GM21360 (cell line): ENCODE results near the gene KCND1.

Experiments used
- ATAC-seq: cut with Tn5 transposase; IDR thresholded peaks from one replicate; pipeline ENCODE4 v1.9.1; 2021; ENCODE audit warnings: mild to moderate bottlenecking, moderate library complexity; ENCODE audit not compliant: unreplicated experiment

The KCND1 gene

GRCh38 chrX:48975041-48975440 is 3.4 kb upstream of the KCND1 start:
- ATAC-seq = no peak

DNA sequence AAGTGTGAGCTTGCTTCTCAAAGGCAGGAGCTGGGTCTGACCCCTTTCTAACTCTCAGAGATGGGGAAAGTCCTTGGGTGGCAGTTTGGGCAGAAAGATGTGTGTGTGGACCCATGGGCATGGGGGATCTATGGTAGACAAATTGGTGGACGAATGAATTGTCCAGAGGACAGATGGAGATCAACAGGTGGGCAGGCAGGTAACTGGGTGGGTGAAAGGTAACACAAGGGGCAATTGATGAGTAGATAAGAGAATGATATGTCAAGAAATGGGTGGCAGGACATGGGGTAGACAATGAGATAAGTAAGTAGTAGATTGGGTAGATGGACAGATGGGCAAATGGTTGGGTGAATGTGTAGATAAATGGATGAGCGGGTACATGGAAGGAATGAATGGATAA is 2.9 kb upstream of the KCND1 start:
- ATAC-seq = no peak

DNA sequence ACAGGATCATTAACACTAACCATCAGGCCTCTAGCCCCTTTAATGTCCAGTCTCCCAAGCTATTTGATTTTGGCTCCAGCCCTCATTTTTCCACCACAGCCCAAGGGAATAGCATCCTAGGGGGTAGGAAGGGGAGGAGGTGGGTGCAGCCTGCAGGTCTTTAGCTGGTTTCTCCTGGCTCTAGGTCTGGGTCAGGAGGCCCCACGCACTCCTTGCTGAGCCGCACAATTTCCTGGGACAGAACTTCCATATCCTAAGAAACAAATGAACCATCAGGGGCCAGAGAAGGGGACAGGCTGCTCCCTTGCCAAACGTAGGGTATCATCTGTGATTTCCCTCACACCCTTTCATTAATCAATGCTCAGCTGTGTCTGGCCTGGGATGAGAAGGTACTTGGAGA is 2.4 kb upstream of the KCND1 start:
- ATAC-seq = no peak

GRCh38 chrX:48972220-48973164 is 848 bp upstream of the KCND1 start:
- no peak for ATAC-seq

DNA sequence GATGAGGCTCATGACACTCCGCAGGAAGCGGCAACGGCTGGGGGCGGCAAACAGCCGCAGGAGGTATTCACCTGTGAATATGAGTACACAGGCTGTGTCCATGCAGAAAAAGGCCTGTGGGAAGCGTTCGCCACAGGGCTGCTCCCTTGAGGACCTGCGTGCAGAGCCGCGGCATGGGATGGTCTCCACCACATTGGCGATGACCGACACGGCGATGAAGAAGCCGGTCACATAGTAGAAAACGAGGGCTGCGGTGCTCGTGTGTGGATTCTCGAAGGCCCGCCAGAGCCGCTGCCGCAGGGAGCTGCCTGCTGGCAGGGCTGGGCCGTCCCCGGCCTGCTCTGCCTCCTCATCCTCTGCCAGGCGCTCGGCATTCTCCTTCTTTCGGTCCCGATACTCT is 2.2 kb downstream of the KCND1 start:
- ATAC-seq = no peak

GRCh38 chrX:48968377-48968776 is 3.3 kb downstream of the KCND1 start:
- no peak for ATAC-seq

GRCh38 chrX:48966796-48967579 is 4.7 kb downstream of the KCND1 start:
- ATAC-seq = no peak

GRCh38 chrX:48965959-48966358 is 5.7 kb downstream of the KCND1 start:
- no peak for ATAC-seq

DNA sequence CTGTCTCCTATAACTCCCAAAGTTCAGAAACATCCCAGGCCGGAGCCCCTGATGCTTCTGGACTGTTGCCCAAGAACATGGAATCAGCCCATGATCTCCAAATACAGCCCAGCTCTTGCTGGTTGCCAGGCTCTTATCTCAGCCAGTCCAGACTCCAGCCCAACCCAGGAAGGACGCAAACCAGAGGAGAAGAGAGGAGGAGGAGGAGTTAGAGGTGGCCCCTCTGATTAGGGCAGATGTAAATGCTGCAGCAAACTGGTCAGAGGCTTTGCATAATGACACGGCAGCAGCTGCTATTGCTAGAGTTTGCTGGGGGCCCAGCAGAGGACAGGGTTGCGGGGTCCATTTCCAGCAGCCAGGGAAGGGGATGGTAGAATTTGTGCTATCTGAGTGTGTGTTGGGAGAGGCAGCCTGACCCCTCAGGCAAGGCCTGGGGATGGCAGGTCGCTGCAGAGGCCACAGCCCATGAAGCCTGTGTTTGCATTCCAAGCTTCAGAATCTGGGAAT is 10.0 kb downstream of the KCND1 start:
- ATAC-seq = no peak

- ATAC-seq = no peak
Observed at GRCh38 chrX:48960291-48960690, 11.4 kb downstream of the KCND1 start.

- ATAC-seq = no peak
Observed at GRCh38 chrX:48958635-48959094, 13.0 kb downstream of the KCND1 start.

GRCh38 chrX:48957827-48958634 is 13.6 kb downstream of the KCND1 start:
- ATAC-seq = peak; percentile 73

DNA sequence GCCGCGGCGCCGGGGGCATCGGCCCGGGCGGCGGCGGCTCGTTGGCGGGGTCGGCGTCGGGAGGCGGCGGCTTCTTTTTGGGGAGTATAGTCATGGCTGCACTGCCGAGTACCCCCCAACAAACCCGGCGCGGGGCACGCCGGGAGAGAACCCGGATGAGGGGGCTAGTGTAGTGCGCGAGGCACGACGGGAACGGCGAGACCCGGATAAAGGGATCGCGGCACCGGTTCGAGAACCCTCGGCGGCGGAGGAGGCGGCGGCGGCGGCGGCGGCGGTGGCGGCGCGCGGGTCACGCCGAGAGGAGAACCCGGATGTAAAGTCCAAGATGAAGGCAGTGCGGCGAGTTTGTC is 14.2 kb downstream of the KCND1 start, which contains the start of gene OTUD5:
Gene OTUD5, minus strand, starts transcription at position 131 of the 350 bp plus-strand sequence. Its CDS starts 37 bp downstream, at position 94.
- peak; percentile 34 for ATAC-seq

GRCh38 chrX:48956728-48957414 is 14.8 kb downstream of the KCND1 start:
- no peak for ATAC-seq

GRCh38 chrX:48948589-48948988 is 23.1 kb downstream of the KCND1 start:
- ATAC-seq = no peak

GRCh38 chrX:48945517-48946348 is 25.9 kb downstream of the KCND1 start:
- ATAC-seq = no peak

- no peak for ATAC-seq
Observed at GRCh38 chrX:48942895-48943294, 28.7 kb downstream of the KCND1 start.

GRCh38 chrX:48940404-48940955 is 31.2 kb downstream of the KCND1 start:
- ATAC-seq = no peak
